GM23338 (cell line): ENCODE measurements around the gene SYCP2. TPM values are rescaled to one million over a fixed set of nuclear protein-coding genes. Genes with fewer than 3 reads are reported as not detected.

Source experiments
- ATAC-seq: fragments of 200-7000 bp; cut with Tn5 transposase; 3 replicates; pipeline ENCODE4 v1.9.1; 2020
- DNase-seq: peaks from one replicate; pipeline ENCODE4 v3.0.0-alpha.2; 2015; ENCODE audit warnings: low spot score
- H2AFZ ChIP-seq: fragments of 200-600 bp; sonication (generic); 2 replicates; pipeline ENCODE4 v1.8.0; 2016; ENCODE audit warnings: antibody characterized with exemption, mild to moderate bottlenecking, moderate library complexity
- H3F3A ChIP-seq: fragments of 200-600 bp; sonication (generic); replicated peaks from 2 replicates; pipeline ENCODE4 v1.8.0; 2017; ENCODE audit warnings: antibody characterized with exemption, mixed run types, low read depth
- H3K27ac ChIP-seq: fragments of 200-600 bp; sonication (generic); 2 replicates; pipeline ENCODE4 v1.6.1; 2016; ENCODE audit warnings: low read depth
- H3K27me3 ChIP-seq: fragments of 200-600 bp; sonication (generic); 2 replicates; pipeline ENCODE4 v1.8.0; 2016; ENCODE audit warnings: mild to moderate bottlenecking, mixed run types, moderate library complexity; ENCODE audit not compliant: insufficient read depth
- H3K36me3 ChIP-seq: fragments of 200-600 bp; sonication (generic); 2 replicates; pipeline ENCODE4 v1.8.0; 2016; ENCODE audit warnings: mild to moderate bottlenecking; ENCODE audit not compliant: insufficient read depth
- H3K4me1 ChIP-seq: fragments of 200-600 bp; sonication (generic); 2 replicates; pipeline ENCODE4 v1.8.0; 2016; ENCODE audit warnings: mild to moderate bottlenecking, moderate library complexity; ENCODE audit not compliant: insufficient read depth
- H3K4me2 ChIP-seq: fragments of 200-600 bp; sonication (generic); 2 replicates; pipeline ENCODE4 v1.7.1; 2017; ENCODE audit warnings: mixed run types
- H3K4me3 ChIP-seq: fragments of 200-600 bp; sonication (generic); 2 replicates; pipeline ENCODE4 v1.6.1; 2016; ENCODE audit warnings: mixed run types
- H3K79me2 ChIP-seq: fragments of 200-600 bp; sonication (generic); replicated peaks from 2 replicates; pipeline ENCODE4 v1.8.0; 2017; ENCODE audit warnings: mild to moderate bottlenecking; ENCODE audit not compliant: insufficient read depth
- H3K9me2 ChIP-seq: fragments of 200-600 bp; sonication (generic); 2 replicates; pipeline ENCODE4 v1.8.0; 2017; ENCODE audit not compliant: insufficient read depth
- H4K20me1 ChIP-seq: fragments of 200-600 bp; sonication (generic); replicated peaks from 2 replicates; pipeline ENCODE4 v1.8.0; 2017; ENCODE audit warnings: mild to moderate bottlenecking; ENCODE audit not compliant: insufficient read depth
- H3K27ac Mint-ChIP-seq: 2 replicates; pipeline ENCODE4 v1.8.0; 2020; ENCODE audit warnings: inconsistent platforms, mild to moderate bottlenecking, moderate library complexity, mixed read lengths
- H3K27me3 Mint-ChIP-seq: 3 replicates; pipeline ENCODE4 v1.8.0; 2022; ENCODE audit warnings: low read depth, mild to moderate bottlenecking, moderate library complexity, mixed read lengths, inconsistent platforms; ENCODE audit not compliant: insufficient read depth, poor library complexity
- H3K36me3 Mint-ChIP-seq: 3 replicates; pipeline ENCODE4 v1.8.0; 2021; ENCODE audit warnings: low read depth, mild to moderate bottlenecking, inconsistent platforms, moderate library complexity, mixed read lengths
- H3K4me1 Mint-ChIP-seq: 3 replicates; pipeline ENCODE4 v1.8.0; 2020; ENCODE audit warnings: mild to moderate bottlenecking, inconsistent platforms, mixed read lengths
- H3K4me3 Mint-ChIP-seq: 3 replicates; pipeline ENCODE4 v1.8.0; 2021; ENCODE audit warnings: moderate library complexity, mild to moderate bottlenecking, inconsistent platforms, mixed read lengths
- H3K9me3 Mint-ChIP-seq: 3 replicates; pipeline ENCODE4 v1.8.0; 2020; ENCODE audit warnings: moderate library complexity, mild to moderate bottlenecking, inconsistent platforms, mixed read lengths
- EZH2 ChIP-seq: fragments of 200-600 bp; sonication (generic); IDR thresholded peaks from one replicate; pipeline ENCODE4 v1.8.0; 2017; ENCODE audit warnings: antibody characterized with exemption, mild to moderate bottlenecking, low read depth; ENCODE audit not compliant: unreplicated experiment
- NANOG ChIP-seq: IDR thresholded peaks from 2 replicates; pipeline ENCODE4 v1.6.1; 2016; ENCODE audit warnings: antibody characterized with exemption, borderline replicate concordance
- STAT1 ChIP-seq: IDR thresholded peaks from one replicate; pipeline ENCODE4 v1.6.1; 2016; ENCODE audit warnings: antibody characterized with exemption; ENCODE audit not compliant: unreplicated experiment
- polyA plus RNA-seq: library from polyadenylated mRNA; unstranded; fragments of >200 nt; fragmentation: Nextera tagmentation; extraction: Ambion mirVana; gene quantifications from 2 replicates; pipeline ENCODE4 v1.2.1, GENCODE V29; 2016
- total RNA-seq: library from RNA; depleted of rRNA; stranded (reverse); fragments of >200 nt; shearing (Covaris generic); gene quantifications from 2 replicates; pipeline ENCODE4 v1.2.3, GENCODE V29; 2014
- TF ChIP-seq, protein P1 (sequence below): fragments of 250-450 bp; sonication (Bioruptor Pico); IDR thresholded peaks from 2 replicates; pipeline ENCODE4 v1.5.0; 2020; ENCODE audit warnings: mild to moderate bottlenecking, moderate library complexity

Gene SYCP2
- total and polyA plus RNA-seq, 2 experiments from 2014 or later, result 0.50 to 2.1 TPM

DNA sequence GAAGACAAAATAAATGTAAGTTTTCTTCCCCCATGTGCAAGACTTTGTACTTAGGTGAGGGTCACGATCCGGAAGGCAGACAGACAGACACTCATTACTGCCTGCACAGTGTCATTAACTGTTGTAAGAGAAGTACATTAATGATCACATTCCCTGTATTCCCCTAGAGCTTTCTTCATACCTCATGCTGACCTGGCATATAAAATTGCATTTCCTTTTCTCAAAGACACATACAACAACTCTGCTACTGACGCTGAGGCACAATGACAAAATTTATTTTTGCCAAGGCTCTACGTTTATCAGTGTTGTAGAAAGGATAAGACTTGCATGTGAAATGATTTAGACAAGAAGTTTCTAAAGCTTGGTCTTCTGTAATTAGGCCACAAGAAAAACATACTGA is 3.0 kb upstream of the SYCP2 start (continued):
- TF ChIP-seq, protein P1, sequence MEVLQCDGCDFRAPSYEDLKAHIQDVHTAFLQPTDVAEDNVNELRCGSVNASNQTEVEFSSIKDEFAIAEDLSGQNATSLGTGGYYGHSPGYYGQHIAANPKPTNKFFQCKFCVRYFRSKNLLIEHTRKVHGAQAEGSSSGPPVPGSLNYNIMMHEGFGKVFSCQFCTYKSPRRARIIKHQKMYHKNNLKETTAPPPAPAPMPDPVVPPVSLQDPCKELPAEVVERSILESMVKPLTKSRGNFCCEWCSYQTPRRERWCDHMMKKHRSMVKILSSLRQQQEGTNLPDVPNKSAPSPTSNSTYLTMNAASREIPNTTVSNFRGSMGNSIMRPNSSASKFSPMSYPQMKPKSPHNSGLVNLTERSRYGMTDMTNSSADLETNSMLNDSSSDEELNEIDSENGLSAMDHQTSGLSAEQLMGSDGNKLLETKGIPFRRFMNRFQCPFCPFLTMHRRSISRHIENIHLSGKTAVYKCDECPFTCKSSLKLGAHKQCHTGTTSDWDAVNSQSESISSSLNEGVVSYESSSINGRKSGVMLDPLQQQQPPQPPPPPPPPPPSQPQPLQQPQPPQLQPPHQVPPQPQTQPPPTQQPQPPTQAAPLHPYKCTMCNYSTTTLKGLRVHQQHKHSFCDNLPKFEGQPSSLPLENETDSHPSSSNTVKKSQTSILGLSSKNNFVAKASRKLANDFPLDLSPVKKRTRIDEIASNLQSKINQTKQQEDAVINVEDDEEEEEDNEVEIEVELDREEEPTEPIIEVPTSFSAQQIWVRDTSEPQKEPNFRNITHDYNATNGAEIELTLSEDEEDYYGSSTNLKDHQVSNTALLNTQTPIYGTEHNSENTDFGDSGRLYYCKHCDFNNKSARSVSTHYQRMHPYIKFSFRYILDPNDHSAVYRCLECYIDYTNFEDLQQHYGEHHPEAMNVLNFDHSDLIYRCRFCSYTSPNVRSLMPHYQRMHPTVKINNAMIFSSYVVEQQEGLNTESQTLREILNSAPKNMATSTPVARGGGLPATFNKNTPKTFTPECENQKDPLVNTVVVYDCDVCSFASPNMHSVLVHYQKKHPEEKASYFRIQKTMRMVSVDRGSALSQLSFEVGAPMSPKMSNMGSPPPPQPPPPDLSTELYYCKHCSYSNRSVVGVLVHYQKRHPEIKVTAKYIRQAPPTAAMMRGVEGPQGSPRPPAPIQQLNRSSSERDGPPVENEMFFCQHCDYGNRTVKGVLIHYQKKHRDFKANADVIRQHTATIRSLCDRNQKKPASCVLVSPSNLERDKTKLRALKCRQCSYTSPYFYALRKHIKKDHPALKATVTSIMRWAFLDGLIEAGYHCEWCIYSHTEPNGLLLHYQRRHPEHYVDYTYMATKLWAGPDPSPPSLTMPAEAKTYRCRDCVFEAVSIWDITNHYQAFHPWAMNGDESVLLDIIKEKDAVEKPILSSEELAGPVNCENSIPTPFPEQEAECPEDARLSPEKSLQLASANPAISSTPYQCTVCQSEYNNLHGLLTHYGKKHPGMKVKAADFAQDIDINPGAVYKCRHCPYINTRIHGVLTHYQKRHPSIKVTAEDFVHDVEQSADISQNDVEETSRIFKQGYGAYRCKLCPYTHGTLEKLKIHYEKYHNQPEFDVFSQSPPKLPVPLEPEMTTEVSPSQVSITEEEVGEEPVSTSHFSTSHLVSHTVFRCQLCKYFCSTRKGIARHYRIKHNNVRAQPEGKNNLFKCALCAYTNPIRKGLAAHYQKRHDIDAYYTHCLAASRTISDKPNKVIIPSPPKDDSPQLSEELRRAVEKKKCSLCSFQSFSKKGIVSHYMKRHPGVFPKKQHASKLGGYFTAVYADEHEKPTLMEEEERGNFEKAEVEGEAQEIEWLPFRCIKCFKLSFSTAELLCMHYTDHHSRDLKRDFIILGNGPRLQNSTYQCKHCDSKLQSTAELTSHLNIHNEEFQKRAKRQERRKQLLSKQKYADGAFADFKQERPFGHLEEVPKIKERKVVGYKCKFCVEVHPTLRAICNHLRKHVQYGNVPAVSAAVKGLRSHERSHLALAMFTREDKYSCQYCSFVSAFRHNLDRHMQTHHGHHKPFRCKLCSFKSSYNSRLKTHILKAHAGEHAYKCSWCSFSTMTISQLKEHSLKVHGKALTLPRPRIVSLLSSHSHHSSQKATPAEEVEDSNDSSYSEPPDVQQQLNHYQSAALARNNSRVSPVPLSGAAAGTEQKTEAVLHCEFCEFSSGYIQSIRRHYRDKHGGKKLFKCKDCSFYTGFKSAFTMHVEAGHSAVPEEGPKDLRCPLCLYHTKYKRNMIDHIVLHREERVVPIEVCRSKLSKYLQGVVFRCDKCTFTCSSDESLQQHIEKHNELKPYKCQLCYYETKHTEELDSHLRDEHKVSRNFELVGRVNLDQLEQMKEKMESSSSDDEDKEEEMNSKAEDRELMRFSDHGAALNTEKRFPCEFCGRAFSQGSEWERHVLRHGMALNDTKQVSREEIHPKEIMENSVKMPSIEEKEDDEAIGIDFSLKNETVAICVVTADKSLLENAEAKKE, result no peak
- no peak for TF ChIP-seq STAT1
- no peak for TF ChIP-seq NANOG
- no peak for TF ChIP-seq EZH2

DNA sequence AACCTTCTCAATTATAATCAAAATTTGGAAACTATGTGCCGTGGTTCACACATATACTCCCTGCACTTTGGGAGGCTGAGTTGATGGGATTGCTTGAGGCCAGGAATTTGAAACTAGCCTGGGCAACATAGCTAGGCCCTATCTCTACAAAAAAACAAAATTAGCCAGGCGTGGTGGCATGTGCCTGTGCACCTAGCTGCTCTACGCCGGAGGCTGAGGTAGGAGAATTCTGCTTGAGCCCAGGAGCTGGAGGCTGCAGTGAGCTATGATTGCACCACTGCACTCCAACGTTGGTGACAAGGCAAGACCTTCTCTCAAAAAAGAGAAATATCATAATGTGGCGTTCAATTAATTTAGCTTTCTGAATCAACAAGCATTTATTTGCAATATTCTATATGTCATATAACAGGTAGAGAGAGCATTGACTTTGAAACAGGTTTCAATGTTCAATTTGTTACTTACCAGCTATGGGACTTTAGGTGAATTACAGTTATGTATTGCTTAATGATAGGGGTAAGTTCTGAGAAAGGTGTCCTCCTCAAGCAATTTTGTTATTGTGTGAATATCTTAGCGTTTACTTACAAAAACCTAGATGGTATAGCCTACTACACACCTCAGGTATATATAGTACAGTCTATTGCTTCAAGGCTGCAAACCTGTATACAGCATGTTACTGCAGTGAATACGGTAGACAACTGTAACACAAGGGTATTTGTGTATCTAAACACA is 2.2 kb upstream of the SYCP2 start:
- Histone ChIP-seq H3K36me3 (no peaks in the 10 kb centered on the region), H3F3A (no peaks in the 10 kb centered on the region), H3K27ac (no peak overlapping the region), H3K4me1 (no peaks in the 10 kb centered on the region; the same call in 1 of the 2 replicates), H3K9me2 (no peaks in the 10 kb centered on the region), H4K20me1 (peaks cover 11% of the 10 kb centered on the region; the same call in 1 of the 2 replicates), H2AFZ (no peak overlapping the region), H3K79me2 (no peaks in the 10 kb centered on the region), H3K4me2 (no peak overlapping the region), H3K4me3 (no peak overlapping the region), H3K27me3 (peaks cover 75% of the 10 kb centered on the region)
- no peak for DNase-seq
- Mint-ChIP-seq H3K27me3 (peaks cover 37% of the 10 kb centered on the region), H3K9me3 (peaks cover 15% of the 10 kb centered on the region), H3K4me1 (peaks cover 4% of the 10 kb centered on the region; the same call in 2 of the 3 replicates), H3K36me3 (peaks cover 7% of the 10 kb centered on the region), H3K27ac (no peak overlapping the region), H3K4me3 (no peak overlapping the region)
- no peak for TF ChIP-seq NANOG
- ATAC-seq, result no peak
